ENCODE data around the gene EFCAB14.

Gene EFCAB14

DNA sequence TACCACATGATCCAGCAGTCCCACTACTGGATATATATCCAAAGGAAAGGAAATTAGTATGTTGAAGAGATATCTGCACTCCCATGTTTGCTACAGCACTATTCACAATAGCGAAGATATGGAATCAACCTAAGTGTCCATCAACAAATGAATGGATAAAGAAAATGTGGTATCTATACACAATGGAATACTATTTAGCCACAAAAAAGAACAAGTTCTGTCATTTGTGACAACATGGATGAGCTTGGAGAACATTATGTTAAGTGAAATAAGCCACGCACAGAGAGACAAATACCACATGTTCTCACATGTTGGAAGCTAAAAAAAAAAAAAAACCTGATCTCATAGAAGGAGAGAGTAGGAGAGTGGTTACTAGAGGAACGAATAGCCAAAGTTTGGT lies 68.4 kb downstream of the EFCAB14 start:
- TF ChIP-seq EZH2 (IDR thresholded peaks at IDR 0.05; ENCODE audit: borderline replicate concordance, low read depth, low read length, severe bottlenecking): no peak
- TF ChIP-seq, protein P1, sequence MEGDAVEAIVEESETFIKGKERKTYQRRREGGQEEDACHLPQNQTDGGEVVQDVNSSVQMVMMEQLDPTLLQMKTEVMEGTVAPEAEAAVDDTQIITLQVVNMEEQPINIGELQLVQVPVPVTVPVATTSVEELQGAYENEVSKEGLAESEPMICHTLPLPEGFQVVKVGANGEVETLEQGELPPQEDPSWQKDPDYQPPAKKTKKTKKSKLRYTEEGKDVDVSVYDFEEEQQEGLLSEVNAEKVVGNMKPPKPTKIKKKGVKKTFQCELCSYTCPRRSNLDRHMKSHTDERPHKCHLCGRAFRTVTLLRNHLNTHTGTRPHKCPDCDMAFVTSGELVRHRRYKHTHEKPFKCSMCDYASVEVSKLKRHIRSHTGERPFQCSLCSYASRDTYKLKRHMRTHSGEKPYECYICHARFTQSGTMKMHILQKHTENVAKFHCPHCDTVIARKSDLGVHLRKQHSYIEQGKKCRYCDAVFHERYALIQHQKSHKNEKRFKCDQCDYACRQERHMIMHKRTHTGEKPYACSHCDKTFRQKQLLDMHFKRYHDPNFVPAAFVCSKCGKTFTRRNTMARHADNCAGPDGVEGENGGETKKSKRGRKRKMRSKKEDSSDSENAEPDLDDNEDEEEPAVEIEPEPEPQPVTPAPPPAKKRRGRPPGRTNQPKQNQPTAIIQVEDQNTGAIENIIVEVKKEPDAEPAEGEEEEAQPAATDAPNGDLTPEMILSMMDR (IDR thresholded peaks at IDR 0.05; ENCODE audit: borderline replicate concordance, extremely low read depth, low read length, poor library complexity, severe bottlenecking): no peak
- Histone ChIP-seq H3K79me2 (ENCODE audit: insufficient read depth, low read length) (no peaks in the 10 kb centered on the region), H3K27ac (ENCODE audit: low read length) (no peak overlapping the region), H3K4me2 (ENCODE audit: insufficient read depth, low read length) (no peak overlapping the region), H3K9me3 (ENCODE audit: insufficient read depth, low read length, severe bottlenecking) (peaks cover 9% of the 10 kb centered on the region), H2AFZ (ENCODE audit: low read depth, low read length) (no peak overlapping the region), H3K4me1 (ENCODE audit: insufficient read depth, low read length) (no peaks in the 10 kb centered on the region), H3K4me3 (ENCODE audit: low read depth in 1 of 2, low read length in 2 of 2) (no peak overlapping the region), H3K27me3 (ENCODE audit: insufficient read depth, low read length, poor library complexity) (no peaks in the 10 kb centered on the region), H3K9ac (ENCODE audit: low read depth, low read length) (no peak overlapping the region), H4K20me1 (ENCODE audit: insufficient read depth, low read length) (no peaks in the 10 kb centered on the region), H3K36me3 (ENCODE audit: insufficient read depth, low read length) (peaks cover 24% of the 10 kb centered on the region)
- DNase-seq: no peak
- no peak for ATAC-seq (ENCODE audit: insufficient read depth, low read depth)

DNA sequence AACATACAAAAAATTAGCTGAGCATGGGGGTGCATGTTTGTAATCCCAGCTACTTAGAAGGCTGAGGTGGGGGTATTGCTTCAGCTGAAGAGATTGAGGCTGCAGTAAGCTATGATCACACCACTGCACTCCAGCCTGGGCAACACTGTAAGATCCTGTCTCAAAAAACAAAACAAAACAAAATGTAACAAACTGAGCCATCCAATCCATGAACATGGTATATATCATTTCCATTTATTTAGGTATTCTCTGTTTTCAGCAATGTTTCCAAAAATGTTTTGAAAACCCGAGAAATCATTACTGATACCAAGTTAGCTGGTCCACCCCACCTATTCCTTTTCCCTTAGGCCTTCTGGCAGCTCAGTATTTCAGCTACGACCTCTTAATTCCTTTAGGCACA lies 69.2 kb downstream of the EFCAB14 start:
- no peak overlapping the region for H3K4me2 ChIP-seq (ENCODE audit: insufficient read depth, low read length)
- peaks cover 20% of the 10 kb centered on the region for H3K36me3 ChIP-seq (ENCODE audit: insufficient read depth, low read length)
- TF ChIP-seq EZH2 (IDR thresholded peaks at IDR 0.05; ENCODE audit: borderline replicate concordance, low read depth, low read length, severe bottlenecking): no peak
- TF ChIP-seq, protein P1 (IDR thresholded peaks at IDR 0.05; ENCODE audit: borderline replicate concordance, extremely low read depth, low read length, poor library complexity, severe bottlenecking): no peak
- peaks cover 9% of the 10 kb centered on the region for H3K9me3 ChIP-seq (ENCODE audit: insufficient read depth, low read length, severe bottlenecking)
- no peaks in the 10 kb centered on the region for H3K27me3 ChIP-seq (ENCODE audit: insufficient read depth, low read length, poor library complexity)
- ATAC-seq (ENCODE audit: insufficient read depth, low read depth): no peak
- H3K79me2 ChIP-seq (ENCODE audit: insufficient read depth, low read length): no peaks in the 10 kb centered on the region
- DNase-seq: no peak
- no peaks in the 10 kb centered on the region for H3K4me1 ChIP-seq (ENCODE audit: insufficient read depth, low read length)
- H3K9ac ChIP-seq (ENCODE audit: low read depth, low read length): no peak overlapping the region
- no peaks in the 10 kb centered on the region for H4K20me1 ChIP-seq (ENCODE audit: insufficient read depth, low read length)
- no peak overlapping the region for H2AFZ ChIP-seq (ENCODE audit: low read depth, low read length)
- H3K4me3 ChIP-seq (ENCODE audit: low read depth in 1 of 2, low read length in 2 of 2): no peak overlapping the region
- H3K27ac ChIP-seq (ENCODE audit: low read length): no peak overlapping the region

DNA sequence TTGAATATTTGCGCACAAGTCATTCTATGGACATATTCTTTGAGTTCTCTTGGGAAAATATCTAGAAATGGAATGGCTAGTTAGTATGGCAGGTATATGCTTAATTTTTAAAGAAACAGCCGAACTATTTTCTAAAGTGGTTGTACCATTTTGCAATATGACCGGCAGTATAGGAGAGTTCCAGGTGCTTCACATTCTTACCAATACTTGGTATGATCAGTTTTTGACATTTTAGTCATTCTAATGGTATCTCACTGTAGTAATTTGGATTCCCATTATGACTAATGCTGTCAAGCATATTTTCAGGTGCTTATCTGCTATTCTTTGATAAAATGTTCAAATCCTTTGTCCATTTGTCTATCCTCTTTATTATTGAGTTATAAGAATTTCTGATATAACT lies 71.3 kb downstream of the EFCAB14 start:
- Histone ChIP-seq H3K79me2 (ENCODE audit: insufficient read depth, low read length) (no peaks in the 10 kb centered on the region), H3K36me3 (ENCODE audit: insufficient read depth, low read length) (peaks cover 19% of the 10 kb centered on the region), H3K27me3 (ENCODE audit: insufficient read depth, low read length, poor library complexity) (no peaks in the 10 kb centered on the region), H3K4me1 (ENCODE audit: insufficient read depth, low read length) (no peaks in the 10 kb centered on the region), H3K9me3 (ENCODE audit: insufficient read depth, low read length, severe bottlenecking) (peaks cover 9% of the 10 kb centered on the region), H4K20me1 (ENCODE audit: insufficient read depth, low read length) (no peaks in the 10 kb centered on the region), H3K27ac (ENCODE audit: low read length) (no peak overlapping the region), H3K4me2 (ENCODE audit: insufficient read depth, low read length) (no peak overlapping the region), H3K4me3 (ENCODE audit: low read depth in 1 of 2, low read length in 2 of 2) (no peak overlapping the region), H2AFZ (ENCODE audit: low read depth, low read length) (no peak overlapping the region), H3K9ac (ENCODE audit: low read depth, low read length) (no peak overlapping the region)
- ATAC-seq (ENCODE audit: insufficient read depth, low read depth) (no peak), DNase-seq (no peak)
- TF ChIP-seq EZH2 (IDR thresholded peaks at IDR 0.05; ENCODE audit: borderline replicate concordance, low read depth, low read length, severe bottlenecking): no peak
- TF ChIP-seq, protein P1 (IDR thresholded peaks at IDR 0.05; ENCODE audit: borderline replicate concordance, extremely low read depth, low read length, poor library complexity, severe bottlenecking): no peak

DNA sequence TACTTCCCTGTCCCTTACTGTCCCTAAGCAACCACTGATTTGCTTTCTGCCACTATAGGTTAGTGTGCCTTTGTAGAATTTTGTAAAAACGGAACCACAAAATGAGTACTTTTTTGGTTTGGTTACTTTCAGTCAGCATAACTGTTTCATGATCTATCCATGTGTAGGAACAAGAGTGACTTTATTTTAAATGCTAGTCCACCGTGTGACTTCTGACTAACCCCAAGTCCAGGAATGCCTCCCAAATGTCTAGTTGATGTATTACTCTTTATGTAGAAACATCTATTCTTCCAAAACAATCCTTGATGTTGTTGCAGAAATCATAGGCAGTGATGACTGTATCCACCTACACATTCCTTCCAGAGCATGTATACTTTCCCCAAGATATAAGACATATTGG lies 72.1 kb downstream of the EFCAB14 start:
- H3K27me3 ChIP-seq (ENCODE audit: insufficient read depth, low read length, poor library complexity): no peaks in the 10 kb centered on the region
- DNase-seq (no peak), ATAC-seq (ENCODE audit: insufficient read depth, low read depth) (no peak)
- no peaks in the 10 kb centered on the region for H4K20me1 ChIP-seq (ENCODE audit: insufficient read depth, low read length)
- no peak for TF ChIP-seq EZH2 (IDR thresholded peaks at IDR 0.05; ENCODE audit: borderline replicate concordance, low read depth, low read length, severe bottlenecking)
- TF ChIP-seq, protein P1 (IDR thresholded peaks at IDR 0.05; ENCODE audit: borderline replicate concordance, extremely low read depth, low read length, poor library complexity, severe bottlenecking): no peak
- H2AFZ ChIP-seq (ENCODE audit: low read depth, low read length): no peak overlapping the region
- no peak overlapping the region for H3K4me3 ChIP-seq (ENCODE audit: low read depth in 1 of 2, low read length in 2 of 2)
- H3K36me3 ChIP-seq (ENCODE audit: insufficient read depth, low read length): peaks cover 25% of the 10 kb centered on the region; the same call in 1 of the 2 replicates
- H3K4me1 ChIP-seq (ENCODE audit: insufficient read depth, low read length): no peaks in the 10 kb centered on the region
- peaks cover 9% of the 10 kb centered on the region for H3K9me3 ChIP-seq (ENCODE audit: insufficient read depth, low read length, severe bottlenecking)
- H3K4me2 ChIP-seq (ENCODE audit: insufficient read depth, low read length): no peak overlapping the region
- no peak overlapping the region for H3K9ac ChIP-seq (ENCODE audit: low read depth, low read length)
- H3K79me2 ChIP-seq (ENCODE audit: insufficient read depth, low read length): no peaks in the 10 kb centered on the region
- H3K27ac ChIP-seq (ENCODE audit: low read length): no peak overlapping the region
